Measurements from ENCODE around the gene GADL1. TPM values are rescaled to one million over a fixed set of nuclear protein-coding genes. Genes with fewer than 3 reads are reported as not detected.

The GADL1 gene
- total and polyA plus RNA-seq, 12 donors: 0.06 to 0.55 (median 0.13) TPM; not detected in 3

GRCh38 chr3:30913176-30913575, 18.7 kb upstream of the GADL1 start:
- Histone ChIP-seq H3K9me3 (replicated peaks in 1 of 3) (no peaks in the 10 kb centered on the region), H3K27me3 (no peaks in the 10 kb centered on the region), H3K4me1 (replicated peaks in 1 of 2) (no peaks in the 10 kb centered on the region), H3K27ac (no peak overlapping the region), H3K36me3 (replicated peaks in 1 of 2) (no peaks in the 10 kb centered on the region), H3K4me3 (no peak overlapping the region)
- TF ChIP-seq CTCF (IDR thresholded peaks at IDR 0.05) (no peak), POLR2A (IDR thresholded peaks at IDR 0.05) (no peak)
- intact Hi-C loops (cut with DNase I): no loop called here
- DNase-seq: no peak
- WGBS, 4 donors: 62 to 74% (median 68%) methylated on average over 4 of the region's 4 CpGs

GRCh38 chr3:30912301-30912700, 17.8 kb upstream of the GADL1 start:
- intact Hi-C loops (cut with DNase I): no loop called here
- no peaks in the 10 kb centered on the region for H3K27me3 ChIP-seq
- H3K4me1 ChIP-seq (replicated peaks in 1 of 2): no peaks in the 10 kb centered on the region
- H3K9me3 ChIP-seq (replicated peaks in 1 of 3): no peaks in the 10 kb centered on the region
- DNase-seq: no peak
- no peak overlapping the region for H3K27ac ChIP-seq
- TF ChIP-seq POLR2A (IDR thresholded peaks at IDR 0.05): no peak
- no peak for TF ChIP-seq CTCF (IDR thresholded peaks at IDR 0.05)
- no peak overlapping the region for H3K4me3 ChIP-seq
- no peaks in the 10 kb centered on the region for H3K36me3 ChIP-seq (replicated peaks in 1 of 2)

GRCh38 chr3:30908456-30909037, 14.1 kb upstream of the GADL1 start:
- H3K4me1 ChIP-seq (replicated peaks in 1 of 2): no peaks in the 10 kb centered on the region
- no peaks in the 10 kb centered on the region for H3K36me3 ChIP-seq (replicated peaks in 1 of 2)
- TF ChIP-seq CTCF (IDR thresholded peaks at IDR 0.05) (no peak), POLR2A (IDR thresholded peaks at IDR 0.05) (no peak)
- no peaks in the 10 kb centered on the region for H3K9me3 ChIP-seq (replicated peaks in 1 of 3)
- H3K27ac ChIP-seq: no peak overlapping the region
- no peak overlapping the region for H3K4me3 ChIP-seq
- no peak for DNase-seq
- intact Hi-C loops (cut with DNase I): no loop called here
- 63 to 71% (median 65%) methylated on average over 7 of the region's 7 CpGs for WGBS, 4 donors
- H3K27me3 ChIP-seq: no peaks in the 10 kb centered on the region

- H3K27ac ChIP-seq: no peak overlapping the region
- no peaks in the 10 kb centered on the region for H3K27me3 ChIP-seq
- intact Hi-C loops (cut with DNase I): no loop called here
- DNase-seq: no peak
- no peaks in the 10 kb centered on the region for H3K36me3 ChIP-seq (replicated peaks in 1 of 2)
- 57 to 71% (median 61%) methylated on average over 4 of the region's 4 CpGs for WGBS, 4 donors
- H3K9me3 ChIP-seq (replicated peaks in 1 of 3): no peaks in the 10 kb centered on the region
- no peak for TF ChIP-seq POLR2A (IDR thresholded peaks at IDR 0.05)
- no peak for TF ChIP-seq CTCF (IDR thresholded peaks at IDR 0.05)
- no peaks in the 10 kb centered on the region for H3K4me1 ChIP-seq (replicated peaks in 1 of 2)
- H3K4me3 ChIP-seq: no peak overlapping the region
Measured at GRCh38 chr3:30904996-30905395, 10.5 kb upstream of the GADL1 start.

Data from adrenal gland (tissue), 12 donors.